Activated CD8-positive, alpha-beta memory T cell treated with anti-CD3 and anti-CD28 coated beads for 4 hours (primary cell): Measurements from ENCODE around the gene CFI.

Source experiments
- DNase-seq, 2 donors: peaks; one replicate each; pipeline ENCODE4 v3.0.0-alpha.2; 2020; ENCODE audit warnings: low read depth in 2 of 2

CFI gene

GRCh38 chr4:109730619-109731545, 70.9 kb downstream of the CFI start:
- no peak for DNase-seq

- peak; percentile 50 to 52 for DNase-seq
These were observed 71.8 kb downstream of the CFI start, which contains the start of gene PLA2G12A for GRCh38 chr4:109729718-109730618. TSS of gene PLA2G12A (minus strand) at chr4:109730070. CDS start at chr4:109729809, 261 bp downstream.

GRCh38 chr4:109729117-109729717, 72.6 kb downstream of the CFI start:
- DNase-seq: peak; percentile 5 to 7

- DNase-seq: no peak
These were observed 73.4 kb downstream of the CFI start for GRCh38 chr4:109728385-109728784.

- no peak for DNase-seq
These were observed 78.7 kb downstream of the CFI start for GRCh38 chr4:109723110-109723509.

GRCh38 chr4:109722357-109722756, 79.4 kb downstream of the CFI start:
- DNase-seq: no peak

- DNase-seq: no peak
These were observed 80.8 kb downstream of the CFI start for GRCh38 chr4:109721033-109721432.

GRCh38 chr4:109719604-109720003, 82.2 kb downstream of the CFI start:
- no peak for DNase-seq

- DNase-seq: no peak
These were observed 83.0 kb downstream of the CFI start for GRCh38 chr4:109718759-109719158.

- DNase-seq: no peak
These were observed 88.3 kb downstream of the CFI start for GRCh38 chr4:109713500-109713899.

GRCh38 chr4:109708990-109709389, 92.8 kb downstream of the CFI start:
- no peak for DNase-seq

GRCh38 chr4:109708435-109708834, 93.4 kb downstream of the CFI start:
- DNase-seq: no peak

- no peak for DNase-seq
These were observed 98.0 kb downstream of the CFI start for GRCh38 chr4:109703664-109704361.

- DNase-seq: peak; percentile 41 to 50
These were observed 98.7 kb downstream of the CFI start, which contains the start of gene CASP6 for GRCh38 chr4:109702950-109703663. TSS of gene CASP6 (minus strand) at chr4:109703445. CDS start at chr4:109703395, 50 bp downstream.

- DNase-seq: no peak
These were observed 100.0 kb downstream of the CFI start for GRCh38 chr4:109701566-109702410.

- no peak for DNase-seq
These were observed 102.1 kb downstream of the CFI start for GRCh38 chr4:109699553-109700225.

- no peak for DNase-seq
These were observed 103.1 kb downstream of the CFI start for GRCh38 chr4:109698656-109699055.

- DNase-seq: no peak
These were observed 110.3 kb downstream of the CFI start for GRCh38 chr4:109691411-109691920.
